ENCODE data around the gene SRGAP3. TPM values are rescaled to one million over a fixed set of nuclear protein-coding genes. Genes with fewer than 3 reads are reported as not detected.

SRGAP3 gene
- polyA plus RNA-seq, 3 donors: 0.27 to 1.3 (median 0.87) TPM

- Histone ChIP-seq H3K4me3 (replicated peaks in 1 of 3; ENCODE audit: low read depth in 2 of 3, low read length in 3 of 3) (no peak overlapping the region), H3K9me3 (replicated peaks in 1 of 2; ENCODE audit: control insufficient read depth in 1 of 2, insufficient read depth in 1 of 2, low read length in 2 of 2) (no peaks in the 10 kb centered on the region), H4K20me1 (ENCODE audit: insufficient read depth, low read length) (no peaks in the 10 kb centered on the region), H3K27me3 (ENCODE audit: control insufficient read depth in 2 of 2, insufficient read depth in 2 of 2, low read length in 2 of 2) (no peaks in the 10 kb centered on the region), H3K4me1 (ENCODE audit: control insufficient read depth in 1 of 2, insufficient read depth in 2 of 2, low read length in 2 of 2) (no peaks in the 10 kb centered on the region), H3K4me2 (replicated peaks; ENCODE audit: extremely low read depth, low read length, poor library complexity, severe bottlenecking) (no peak overlapping the region), H3K79me2 (ENCODE audit: insufficient read depth, low read length) (no peaks in the 10 kb centered on the region), H2AFZ (ENCODE audit: insufficient read depth, low read depth, low read length, poor library complexity, severe bottlenecking) (no peak overlapping the region), H3K9ac (ENCODE audit: insufficient read depth, low read length, poor library complexity, severe bottlenecking) (no peak overlapping the region), H3K27ac (ENCODE audit: low read depth in 1 of 2, low read length in 2 of 2) (no peak overlapping the region), H3K36me3 (replicated peaks in 1 of 2; ENCODE audit: control insufficient read depth in 1 of 2, insufficient read depth in 2 of 2, low read length in 2 of 2) (no peaks in the 10 kb centered on the region)
- Mint-ChIP-seq H3K9me3 (peaks cover 0 to 9% (median 0%) of the 10 kb centered on the region in 7 donors), H3K4me3 (no peak overlapping the region), H3K27me3 (ENCODE audit: low read depth in 3 of 3) (no peaks in the 10 kb centered on the region), H3K36me3 (no peaks in the 10 kb centered on the region), H3K27ac (no peak overlapping the region), H3K4me1 (peaks cover 5% of the 10 kb centered on the region)
- TF ChIP-seq CTCF (IDR thresholded peaks at IDR 0.05): no peak
- intact Hi-C loops (cut with micrococcal nuclease): no loop called here
- 100% methylated on average over 2 of the region's 4 CpGs for WGBS (ENCODE audit: insufficient coverage)
- DNase-seq: no peak
These were observed 10.6 kb downstream of the SRGAP3 start for GRCh38 chr3:9238721-9239295.

GRCh38 chr3:9238276-9238675, 11.2 kb downstream of the SRGAP3 start:
- Histone ChIP-seq H2AFZ (ENCODE audit: insufficient read depth, low read depth, low read length, poor library complexity, severe bottlenecking) (no peak overlapping the region), H3K79me2 (ENCODE audit: insufficient read depth, low read length) (no peaks in the 10 kb centered on the region), H3K4me1 (ENCODE audit: control insufficient read depth in 1 of 2, insufficient read depth in 2 of 2, low read length in 2 of 2) (no peaks in the 10 kb centered on the region), H3K36me3 (replicated peaks in 1 of 2; ENCODE audit: control insufficient read depth in 1 of 2, insufficient read depth in 2 of 2, low read length in 2 of 2) (no peaks in the 10 kb centered on the region), H3K9ac (ENCODE audit: insufficient read depth, low read length, poor library complexity, severe bottlenecking) (no peak overlapping the region), H3K27ac (ENCODE audit: low read depth in 1 of 2, low read length in 2 of 2) (no peak overlapping the region), H3K4me2 (replicated peaks; ENCODE audit: extremely low read depth, low read length, poor library complexity, severe bottlenecking) (no peak overlapping the region), H3K4me3 (replicated peaks in 1 of 3; ENCODE audit: low read depth in 2 of 3, low read length in 3 of 3) (no peak overlapping the region), H4K20me1 (ENCODE audit: insufficient read depth, low read length) (no peaks in the 10 kb centered on the region), H3K9me3 (replicated peaks in 1 of 2; ENCODE audit: control insufficient read depth in 1 of 2, insufficient read depth in 1 of 2, low read length in 2 of 2) (no peaks in the 10 kb centered on the region), H3K27me3 (ENCODE audit: control insufficient read depth in 2 of 2, insufficient read depth in 2 of 2, low read length in 2 of 2) (no peaks in the 10 kb centered on the region)
- Mint-ChIP-seq H3K4me1 (peaks cover 5% of the 10 kb centered on the region), H3K36me3 (no peaks in the 10 kb centered on the region), H3K27me3 (ENCODE audit: low read depth in 3 of 3) (no peaks in the 10 kb centered on the region), H3K4me3 (no peak overlapping the region), H3K9me3 (peaks cover 0 to 9% (median 0%) of the 10 kb centered on the region in 7 donors), H3K27ac (no peak overlapping the region)
- intact Hi-C loops (cut with micrococcal nuclease): no loop called here
- no peak for TF ChIP-seq CTCF (IDR thresholded peaks at IDR 0.05)
- 100% methylated on average over 1 of the region's 5 CpGs for WGBS (ENCODE audit: insufficient coverage)
- DNase-seq: no peak

Measured in CD14-positive monocyte (primary cell).